Neural progenitor cell (in vitro differentiated cells): ENCODE data around the gene RBM25. TPM values are rescaled to one million over a fixed set of nuclear protein-coding genes. Genes with fewer than 3 reads are reported as not detected.

Source experiments
- DNase-seq: peaks from one replicate; pipeline ENCODE4 v3.0.0-alpha.2; 2016; ENCODE audit warnings: low spot score
- H2AFZ ChIP-seq: fragments of 200-600 bp; sonication (generic); replicated peaks from 2 replicates; pipeline ENCODE4 v1.6.1; 2016; ENCODE audit warnings: antibody characterized with exemption
- H3F3A ChIP-seq: fragments of 200-600 bp; sonication (generic); 2 replicates; pipeline ENCODE4 v1.6.1; 2016; ENCODE audit warnings: antibody characterized with exemption, low read depth
- H3K27ac ChIP-seq: fragments of 200-600 bp; sonication (generic); 2 replicates; pipeline ENCODE4 v1.5.1; 2016; ENCODE audit warnings: mild to moderate bottlenecking
- H3K27me3 ChIP-seq: fragments of 200-600 bp; sonication (generic); 2 replicates; pipeline ENCODE4 v1.6.1; 2016; ENCODE audit warnings: mild to moderate bottlenecking, moderate library complexity
- H3K36me3 ChIP-seq: fragments of 200-600 bp; sonication (generic); 2 replicates; pipeline ENCODE4 v1.5.1; 2016
- H3K4me1 ChIP-seq: fragments of 200-600 bp; sonication (generic); 2 replicates; pipeline ENCODE4 v1.6.1; 2016; ENCODE audit warnings: mixed run types
- H3K4me2 ChIP-seq: fragments of 200-600 bp; sonication (generic); 2 replicates; pipeline ENCODE4 v1.6.1; 2016
- H3K4me3 ChIP-seq: fragments of 200-600 bp; sonication (generic); 2 replicates; pipeline ENCODE4 v1.5.1; 2016
- H3K79me2 ChIP-seq: fragments of 200-600 bp; sonication (generic); 2 replicates; pipeline ENCODE4 v1.6.1; 2016; ENCODE audit warnings: low read depth
- H3K9ac ChIP-seq: fragments of 200-600 bp; sonication (generic); 2 replicates; pipeline ENCODE4 v1.6.1; 2016
- H3K9me3 ChIP-seq: fragments of 200-600 bp; sonication (generic); 2 replicates; pipeline ENCODE4 v1.5.1; 2016; ENCODE audit warnings: low read depth
- H4K20me1 ChIP-seq: fragments of 200-600 bp; sonication (generic); 2 replicates; pipeline ENCODE4 v1.6.1; 2016; ENCODE audit warnings: low read depth
- H3K27ac Mint-ChIP-seq: 3 replicates; pipeline ENCODE4 v1.8.0; 2021; ENCODE audit warnings: mixed read lengths
- H3K27me3 Mint-ChIP-seq: 2 replicates; pipeline ENCODE4 v1.8.0; 2022; ENCODE audit warnings: low read depth, mild to moderate bottlenecking, inconsistent platforms, moderate library complexity, mixed read lengths; ENCODE audit not compliant: insufficient read depth
- H3K36me3 Mint-ChIP-seq: 3 replicates; pipeline ENCODE4 v1.8.0; 2021; ENCODE audit warnings: mixed read lengths
- H3K4me1 Mint-ChIP-seq: 3 replicates; pipeline ENCODE4 v1.8.0; 2021; ENCODE audit warnings: mixed read lengths
- H3K4me3 Mint-ChIP-seq: 3 replicates; pipeline ENCODE4 v1.8.0; 2021; ENCODE audit warnings: mild to moderate bottlenecking, moderate library complexity, mixed read lengths
- H3K9me3 Mint-ChIP-seq: 3 replicates; pipeline ENCODE4 v1.8.0; 2020; ENCODE audit warnings: mixed read lengths
- EZH2 ChIP-seq: fragments of 200-600 bp; sonication (generic); IDR thresholded peaks from 2 replicates; pipeline ENCODE4 v1.6.1; 2017; ENCODE audit warnings: antibody characterized with exemption, mild to moderate bottlenecking, moderate library complexity
- EZH2phosphoT487 ChIP-seq: fragments of 200-600 bp; sonication (generic); IDR thresholded peaks from 2 replicates; pipeline ENCODE4 v1.6.1; 2017; ENCODE audit warnings: antibody characterized with exemption
- total RNA-seq: library from RNA; depleted of rRNA; stranded (reverse); fragments of >200 nt; gene quantifications from 2 replicates; pipeline ENCODE4 v1.2.3, GENCODE V29; 2015; ENCODE audit warnings: low replicate concordance
- TF ChIP-seq, protein P1 (sequence below): fragments of 200-600 bp; sonication (generic); IDR thresholded peaks from 2 replicates; pipeline ENCODE4 v1.5.1; 2017; ENCODE audit warnings: antibody characterized with exemption, mild to moderate bottlenecking

Gene RBM25
- total RNA-seq, 1 donor from 2014 or later: 162 TPM

DNA sequence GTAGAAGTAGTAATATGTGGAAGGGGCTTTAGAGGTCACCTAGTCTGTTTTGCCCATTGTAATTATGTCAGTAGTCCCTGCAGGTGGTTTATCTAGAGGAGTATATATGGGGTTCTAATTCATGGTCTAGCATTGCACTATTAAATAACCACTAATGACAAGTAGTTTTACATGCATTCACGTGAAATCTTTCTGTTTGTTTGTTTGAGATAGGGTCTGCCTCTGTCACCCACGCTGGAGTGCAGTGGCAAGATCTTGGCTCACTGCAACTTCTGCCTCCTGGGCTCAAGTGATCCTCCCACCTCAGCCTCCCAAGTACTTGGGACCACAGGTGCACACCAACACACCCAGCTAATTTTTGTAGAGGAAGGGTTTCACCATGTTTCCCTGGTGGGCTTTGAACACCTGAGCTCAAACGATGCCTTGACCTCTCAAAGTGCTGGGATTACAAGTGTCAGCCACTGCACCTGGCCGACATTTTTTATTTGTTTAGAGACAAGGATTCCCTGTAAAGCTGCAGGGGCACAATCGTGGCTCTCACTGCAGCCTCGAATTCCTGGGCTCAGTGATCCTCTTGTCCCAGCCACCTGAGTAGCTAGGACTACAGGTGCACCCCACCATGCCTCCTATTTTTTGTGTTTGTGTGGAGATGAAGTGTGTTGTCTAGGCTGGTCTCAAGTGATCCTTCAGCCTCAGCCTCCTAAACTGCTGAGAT lies 66.0 kb downstream of the RBM25 start:
- Mint-ChIP-seq H3K9me3 (no peaks in the 10 kb centered on the region), H3K27me3 (no peaks in the 10 kb centered on the region), H3K27ac (no peak overlapping the region), H3K36me3 (peaks cover 23% of the 10 kb centered on the region), H3K4me3 (no peak overlapping the region), H3K4me1 (no peaks in the 10 kb centered on the region)
- H3K4me2 ChIP-seq: no peak overlapping the region
- no peak overlapping the region for H2AFZ ChIP-seq
- no peaks in the 10 kb centered on the region for H3K79me2 ChIP-seq
- H3K27me3 ChIP-seq: no peaks in the 10 kb centered on the region
- H4K20me1 ChIP-seq: peaks cover 13% of the 10 kb centered on the region
- no peaks in the 10 kb centered on the region for H3K9me3 ChIP-seq
- H3F3A ChIP-seq: peaks cover 52% of the 10 kb centered on the region
- peak overlapping the region; percentile 31 for H3K27ac ChIP-seq
- no peak overlapping the region for H3K4me3 ChIP-seq
- H3K36me3 ChIP-seq: peaks cover 9% of the 10 kb centered on the region
- H3K4me1 ChIP-seq: peaks cover 11% of the 10 kb centered on the region
- DNase-seq: no peak
- TF ChIP-seq, protein P1, sequence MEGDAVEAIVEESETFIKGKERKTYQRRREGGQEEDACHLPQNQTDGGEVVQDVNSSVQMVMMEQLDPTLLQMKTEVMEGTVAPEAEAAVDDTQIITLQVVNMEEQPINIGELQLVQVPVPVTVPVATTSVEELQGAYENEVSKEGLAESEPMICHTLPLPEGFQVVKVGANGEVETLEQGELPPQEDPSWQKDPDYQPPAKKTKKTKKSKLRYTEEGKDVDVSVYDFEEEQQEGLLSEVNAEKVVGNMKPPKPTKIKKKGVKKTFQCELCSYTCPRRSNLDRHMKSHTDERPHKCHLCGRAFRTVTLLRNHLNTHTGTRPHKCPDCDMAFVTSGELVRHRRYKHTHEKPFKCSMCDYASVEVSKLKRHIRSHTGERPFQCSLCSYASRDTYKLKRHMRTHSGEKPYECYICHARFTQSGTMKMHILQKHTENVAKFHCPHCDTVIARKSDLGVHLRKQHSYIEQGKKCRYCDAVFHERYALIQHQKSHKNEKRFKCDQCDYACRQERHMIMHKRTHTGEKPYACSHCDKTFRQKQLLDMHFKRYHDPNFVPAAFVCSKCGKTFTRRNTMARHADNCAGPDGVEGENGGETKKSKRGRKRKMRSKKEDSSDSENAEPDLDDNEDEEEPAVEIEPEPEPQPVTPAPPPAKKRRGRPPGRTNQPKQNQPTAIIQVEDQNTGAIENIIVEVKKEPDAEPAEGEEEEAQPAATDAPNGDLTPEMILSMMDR: no peak
- TF ChIP-seq EZH2 (no peak), EZH2phosphoT487 (no peak)
- no peak overlapping the region for H3K9ac ChIP-seq

DNA sequence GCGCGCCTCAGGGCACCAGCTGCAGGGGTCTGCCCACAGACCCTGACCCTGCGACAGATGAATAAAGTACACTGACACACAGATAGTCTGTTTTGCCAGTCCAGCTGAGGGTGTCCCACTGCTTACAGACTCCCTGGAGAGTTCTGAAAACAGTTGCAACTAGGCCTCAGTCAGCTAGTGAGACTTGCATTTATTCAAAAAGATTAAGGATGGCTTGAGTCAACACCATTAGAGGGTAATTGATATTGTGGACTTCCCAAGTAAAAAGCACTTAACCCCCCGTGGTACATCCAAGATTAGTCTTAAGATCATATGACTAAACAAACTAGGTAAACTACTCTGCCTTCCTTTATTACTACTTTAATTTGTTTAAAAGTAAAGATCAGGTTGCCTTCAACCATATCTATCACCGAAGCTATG lies 66.8 kb downstream of the RBM25 start:
- Mint-ChIP-seq H3K27me3 (no peaks in the 10 kb centered on the region), H3K4me1 (no peaks in the 10 kb centered on the region), H3K4me3 (no peak overlapping the region), H3K9me3 (no peaks in the 10 kb centered on the region), H3K27ac (no peak overlapping the region), H3K36me3 (peaks cover 17% of the 10 kb centered on the region)
- TF ChIP-seq EZH2 (no peak), EZH2phosphoT487 (no peak)
- TF ChIP-seq, protein P1: no peak
- no peak overlapping the region for H3K4me2 ChIP-seq
- H3K9me3 ChIP-seq: no peaks in the 10 kb centered on the region
- H3K4me1 ChIP-seq: peaks cover 11% of the 10 kb centered on the region
- H3K79me2 ChIP-seq: no peaks in the 10 kb centered on the region
- no peak overlapping the region for H3K4me3 ChIP-seq
- DNase-seq: peak; percentile 18
- no peak overlapping the region for H3K9ac ChIP-seq
- H2AFZ ChIP-seq: no peak overlapping the region
- peak overlapping the region; percentile 31 for H3K27ac ChIP-seq
- H3K27me3 ChIP-seq: no peaks in the 10 kb centered on the region
- peaks cover 47% of the 10 kb centered on the region for H3F3A ChIP-seq
- H3K36me3 ChIP-seq: peaks cover 5% of the 10 kb centered on the region
- H4K20me1 ChIP-seq: peaks cover 13% of the 10 kb centered on the region

DNA sequence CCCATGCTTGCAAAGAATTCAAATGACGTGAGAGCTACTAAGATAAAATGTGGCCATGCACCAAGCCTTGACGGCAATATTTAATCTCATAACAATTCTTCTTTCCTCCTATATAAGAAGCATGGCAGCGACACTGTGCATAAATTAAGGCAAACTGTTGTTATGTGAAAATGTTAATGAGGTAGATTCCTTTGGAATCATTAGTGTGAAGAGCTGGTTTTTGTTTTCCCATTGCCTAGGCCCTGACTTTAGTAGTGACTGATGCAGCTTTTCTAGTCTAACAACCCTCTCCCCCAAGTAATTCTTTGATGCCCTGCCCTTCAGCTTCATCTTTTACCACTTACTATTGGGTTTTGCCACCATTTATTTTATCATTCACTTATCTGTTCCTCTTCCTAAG lies 67.4 kb downstream of the RBM25 start:
- Histone ChIP-seq H3F3A (peaks cover 43% of the 10 kb centered on the region), H3K79me2 (no peaks in the 10 kb centered on the region), H2AFZ (no peak overlapping the region), H3K4me2 (no peak overlapping the region), H3K27ac (no peak overlapping the region), H3K4me3 (no peak overlapping the region), H3K36me3 (peaks cover 5% of the 10 kb centered on the region), H3K9me3 (no peaks in the 10 kb centered on the region), H3K27me3 (no peaks in the 10 kb centered on the region), H3K9ac (no peak overlapping the region), H3K4me1 (peaks cover 11% of the 10 kb centered on the region), H4K20me1 (peaks cover 13% of the 10 kb centered on the region)
- Mint-ChIP-seq H3K9me3 (no peaks in the 10 kb centered on the region), H3K27me3 (no peaks in the 10 kb centered on the region), H3K27ac (no peak overlapping the region), H3K4me3 (no peak overlapping the region), H3K36me3 (peaks cover 17% of the 10 kb centered on the region), H3K4me1 (no peaks in the 10 kb centered on the region)
- TF ChIP-seq EZH2phosphoT487: no peak
- TF ChIP-seq EZH2: no peak
- DNase-seq: no peak

DNA sequence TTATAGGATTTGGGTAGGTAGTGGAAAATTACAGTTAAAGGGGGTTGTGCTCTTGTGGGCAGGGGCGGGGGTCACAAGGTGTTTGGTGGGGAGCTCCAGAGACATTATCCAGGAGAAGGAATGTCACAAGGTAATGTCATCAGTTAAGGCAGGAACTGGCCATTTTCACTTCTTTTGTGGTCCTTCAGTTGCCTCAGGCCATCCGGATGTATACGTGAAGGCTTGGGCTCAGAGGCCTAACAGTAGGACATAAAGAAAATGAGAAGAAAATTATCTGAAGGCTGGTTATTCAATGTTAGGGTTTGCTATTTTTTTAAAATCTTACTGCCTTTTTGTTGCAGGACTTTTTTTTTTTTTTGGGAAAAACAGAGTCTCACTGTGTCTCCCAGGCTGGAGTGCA lies 75.5 kb downstream of the RBM25 start:
- Histone ChIP-seq H3K4me3 (no peak overlapping the region), H3K4me2 (no peak overlapping the region), H3K9me3 (no peaks in the 10 kb centered on the region), H3K4me1 (peaks cover 3% of the 10 kb centered on the region), H3F3A (peaks cover 18% of the 10 kb centered on the region), H3K27me3 (no peaks in the 10 kb centered on the region), H2AFZ (no peak overlapping the region), H3K27ac (no peak overlapping the region), H3K79me2 (peaks cover 20% of the 10 kb centered on the region), H3K9ac (no peak overlapping the region), H4K20me1 (peaks cover 13% of the 10 kb centered on the region), H3K36me3 (no peaks in the 10 kb centered on the region)
- DNase-seq: no peak
- Mint-ChIP-seq H3K4me1 (peaks cover 7% of the 10 kb centered on the region), H3K4me3 (no peak overlapping the region), H3K9me3 (peaks cover 14% of the 10 kb centered on the region), H3K27me3 (peaks cover 3% of the 10 kb centered on the region), H3K36me3 (peaks cover 4% of the 10 kb centered on the region), H3K27ac (no peak overlapping the region)
- no peak for TF ChIP-seq EZH2
- TF ChIP-seq, protein P1: no peak
